Activated naive CD4-positive, alpha-beta T cell treated with anti-CD3 and anti-CD28 coated beads, Interleukin-2, amount 50 U/mL, for 72 hours (primary cell): ENCODE data around the gene ZNF423. TPM values are rescaled to one million over a fixed set of nuclear protein-coding genes. Genes with fewer than 3 reads are reported as not detected.

Experiments used
- ATAC-seq, 2 donors: fragments of 150-1000 bp; cut with Tn5 transposase; 2 replicates each; pipeline ENCODE4 v1.10.0; 2021; ENCODE audit warnings: mild to moderate bottlenecking in 2 of 2, moderate library complexity in 2 of 2
- DNase-seq, 2 donors: peaks; one replicate each; pipeline ENCODE4 v3.0.0; 2021 to 2022; ENCODE audit warnings: low spot score in 2 of 2
- H3K27ac Mint-ChIP-seq, 2 donors: one replicate each; pipeline ENCODE4 v1.8.0; 2022; ENCODE audit warnings: mild to moderate bottlenecking in 2 of 2, mixed read lengths in 2 of 2
- H3K36me3 Mint-ChIP-seq, 2 donors: one replicate each; pipeline ENCODE4 v1.8.0; 2022; ENCODE audit warnings: mixed read lengths in 2 of 2
- H3K9me3 Mint-ChIP-seq, 2 donors: one replicate each; pipeline ENCODE4 v1.8.0; 2022; ENCODE audit warnings: mixed read lengths in 2 of 2
- total RNA-seq, 2 donors: library from RNA; stranded (reverse); gene quantifications; one replicate each; pipeline ENCODE4 v1.2.3, GENCODE V29; 2022

The ZNF423 gene
- total RNA-seq, 2 donors from 2014 or later: 0.05 TPM; not detected in 1

GRCh38 chr16:49497466-49497865 is 358.4 kb downstream of the ZNF423 start:
- Mint-ChIP-seq H3K9me3 (no peaks in the 10 kb centered on the region), H3K36me3 (no peaks in the 10 kb centered on the region), H3K27ac (no peak overlapping the region)
- peak in 1 of 2 donors; percentile 20 for DNase-seq
- no peak for ATAC-seq

GRCh38 chr16:49496656-49497055 is 359.3 kb downstream of the ZNF423 start:
- Mint-ChIP-seq H3K27ac (no peak overlapping the region), H3K36me3 (no peaks in the 10 kb centered on the region), H3K9me3 (no peaks in the 10 kb centered on the region)
- peak in 1 of 2 donors; percentile 21 for DNase-seq
- ATAC-seq: no peak

GRCh38 chr16:49495596-49496355 is 360.1 kb downstream of the ZNF423 start:
- ATAC-seq (no peak), DNase-seq (peak in 1 of 2 donors; percentile 6)
- Mint-ChIP-seq H3K36me3 (no peaks in the 10 kb centered on the region), H3K27ac (peak overlapping the region in 1 of 2 donors; percentile 26), H3K9me3 (no peaks in the 10 kb centered on the region)

- no peak overlapping the region for H3K27ac Mint-ChIP-seq
- no peaks in the 10 kb centered on the region for H3K36me3 Mint-ChIP-seq
- no peaks in the 10 kb centered on the region for H3K9me3 Mint-ChIP-seq
- peak in 1 of 2 donors; percentile 30 for DNase-seq
- ATAC-seq: no peak
These were observed 360.9 kb downstream of the ZNF423 start for GRCh38 chr16:49494891-49495566.

GRCh38 chr16:49494474-49494873 is 361.4 kb downstream of the ZNF423 start:
- Mint-ChIP-seq H3K27ac (no peak overlapping the region), H3K36me3 (no peaks in the 10 kb centered on the region), H3K9me3 (no peaks in the 10 kb centered on the region)
- DNase-seq (peak in 1 of 2 donors; percentile 16), ATAC-seq (no peak)

- no peak overlapping the region for H3K27ac Mint-ChIP-seq
- DNase-seq (peak in 1 of 2 donors; percentile 39), ATAC-seq (no peak)
- no peaks in the 10 kb centered on the region for H3K36me3 Mint-ChIP-seq
- H3K9me3 Mint-ChIP-seq: no peaks in the 10 kb centered on the region
These were observed 362.1 kb downstream of the ZNF423 start for GRCh38 chr16:49493836-49494235.

GRCh38 chr16:49492896-49493626 is 362.9 kb downstream of the ZNF423 start:
- Mint-ChIP-seq H3K9me3 (no peaks in the 10 kb centered on the region), H3K27ac (no peak overlapping the region), H3K36me3 (no peaks in the 10 kb centered on the region)
- DNase-seq: peak in 1 of 2 donors; percentile 43
- no peak for ATAC-seq

- no peaks in the 10 kb centered on the region for H3K36me3 Mint-ChIP-seq
- no peak overlapping the region for H3K27ac Mint-ChIP-seq
- ATAC-seq: peak; percentile 65 to 87
- no peaks in the 10 kb centered on the region for H3K9me3 Mint-ChIP-seq
- peak; percentile 44 to 71 for DNase-seq
These were observed 363.8 kb downstream of the ZNF423 start for GRCh38 chr16:49491771-49492761.

GRCh38 chr16:49491106-49491670 is 364.7 kb downstream of the ZNF423 start:
- DNase-seq: no peak
- Mint-ChIP-seq H3K36me3 (no peaks in the 10 kb centered on the region), H3K9me3 (no peaks in the 10 kb centered on the region), H3K27ac (no peak overlapping the region)
- no peak for ATAC-seq

GRCh38 chr16:49490321-49490705 is 365.6 kb downstream of the ZNF423 start:
- ATAC-seq: no peak
- Mint-ChIP-seq H3K36me3 (no peaks in the 10 kb centered on the region), H3K27ac (no peak overlapping the region), H3K9me3 (no peaks in the 10 kb centered on the region)
- DNase-seq: no peak

- Mint-ChIP-seq H3K9me3 (no peaks in the 10 kb centered on the region), H3K27ac (no peak overlapping the region), H3K36me3 (no peaks in the 10 kb centered on the region)
- no peak for ATAC-seq
- DNase-seq: peak in 1 of 2 donors; percentile 13
These were observed 366.1 kb downstream of the ZNF423 start for GRCh38 chr16:49489686-49490320.

- no peaks in the 10 kb centered on the region for H3K9me3 Mint-ChIP-seq
- no peaks in the 10 kb centered on the region for H3K36me3 Mint-ChIP-seq
- DNase-seq (peak in 1 of 2 donors; percentile 30), ATAC-seq (no peak)
- H3K27ac Mint-ChIP-seq: no peak overlapping the region
These were observed 367.0 kb downstream of the ZNF423 start for GRCh38 chr16:49488740-49489525.

GRCh38 chr16:49488336-49488735 is 367.6 kb downstream of the ZNF423 start:
- peak in 1 of 2 donors; percentile 25 for DNase-seq
- no peaks in the 10 kb centered on the region for H3K9me3 Mint-ChIP-seq

GRCh38 chr16:49487746-49488145 is 368.2 kb downstream of the ZNF423 start:
- ATAC-seq (no peak), DNase-seq (peak in 1 of 2 donors; percentile 20)
- H3K27ac Mint-ChIP-seq: no peak overlapping the region
- no peaks in the 10 kb centered on the region for H3K36me3 Mint-ChIP-seq
- no peaks in the 10 kb centered on the region for H3K9me3 Mint-ChIP-seq

More at GRCh38 chr16:49488336-49488735, 367.6 kb downstream of the ZNF423 start:
- no peak for ATAC-seq
- no peak overlapping the region for H3K27ac Mint-ChIP-seq
- H3K36me3 Mint-ChIP-seq: no peaks in the 10 kb centered on the region

- Mint-ChIP-seq H3K9me3 (no peaks in the 10 kb centered on the region), H3K27ac (no peak overlapping the region), H3K36me3 (no peaks in the 10 kb centered on the region)
- no peak for DNase-seq
- no peak for ATAC-seq
These were observed 369.5 kb downstream of the ZNF423 start for GRCh38 chr16:49486400-49486799.
